SKM-1 treated with dmso at 0.1 percent for 144 hours (cell line): ENCODE data around the gene CCSER2.

Experiments used
- DNase-seq: peaks from one replicate; lab custom pipeline; 2025; ENCODE audit not compliant: unreplicated experiment; lab: John Stamatoyannopoulos, UW

The CCSER2 gene

GRCh38 chr10:84542522-84543490 lies 214.4 kb downstream of the CCSER2 start:
- no peak for DNase-seq

GRCh38 chr10:84543948-84544347 lies 215.6 kb downstream of the CCSER2 start:
- no peak for DNase-seq

- no peak for DNase-seq
These were observed 217.3 kb downstream of the CCSER2 start for GRCh38 chr10:84545651-84546050.

GRCh38 chr10:84546609-84547008 lies 218.2 kb downstream of the CCSER2 start:
- DNase-seq = no peak

GRCh38 chr10:84547616-84548015 lies 219.2 kb downstream of the CCSER2 start:
- DNase-seq = no peak

- no peak for DNase-seq
These were observed 220.5 kb downstream of the CCSER2 start for GRCh38 chr10:84548869-84549268.

- no peak for DNase-seq
These were observed 221.2 kb downstream of the CCSER2 start for GRCh38 chr10:84549368-84550165.

- no peak for DNase-seq
These were observed 222.5 kb downstream of the CCSER2 start for GRCh38 chr10:84550756-84551436.

- no peak for DNase-seq
These were observed 223.2 kb downstream of the CCSER2 start for GRCh38 chr10:84551437-84552120.

- no peak for DNase-seq
These were observed 224.1 kb downstream of the CCSER2 start for GRCh38 chr10:84552478-84552877.

- no peak for DNase-seq
These were observed 234.2 kb downstream of the CCSER2 start for GRCh38 chr10:84562592-84562991.

GRCh38 chr10:84563355-84563754 lies 235.0 kb downstream of the CCSER2 start:
- no peak for DNase-seq

- DNase-seq = peak; percentile 6
These were observed 235.5 kb downstream of the CCSER2 start for GRCh38 chr10:84563868-84564267.

GRCh38 chr10:84565881-84566582 lies 237.6 kb downstream of the CCSER2 start:
- DNase-seq = no peak

GRCh38 chr10:84567133-84567532 lies 238.7 kb downstream of the CCSER2 start:
- DNase-seq = no peak
